Measurements from ENCODE around the gene NEUROD1.

NEUROD1 gene

DNA sequence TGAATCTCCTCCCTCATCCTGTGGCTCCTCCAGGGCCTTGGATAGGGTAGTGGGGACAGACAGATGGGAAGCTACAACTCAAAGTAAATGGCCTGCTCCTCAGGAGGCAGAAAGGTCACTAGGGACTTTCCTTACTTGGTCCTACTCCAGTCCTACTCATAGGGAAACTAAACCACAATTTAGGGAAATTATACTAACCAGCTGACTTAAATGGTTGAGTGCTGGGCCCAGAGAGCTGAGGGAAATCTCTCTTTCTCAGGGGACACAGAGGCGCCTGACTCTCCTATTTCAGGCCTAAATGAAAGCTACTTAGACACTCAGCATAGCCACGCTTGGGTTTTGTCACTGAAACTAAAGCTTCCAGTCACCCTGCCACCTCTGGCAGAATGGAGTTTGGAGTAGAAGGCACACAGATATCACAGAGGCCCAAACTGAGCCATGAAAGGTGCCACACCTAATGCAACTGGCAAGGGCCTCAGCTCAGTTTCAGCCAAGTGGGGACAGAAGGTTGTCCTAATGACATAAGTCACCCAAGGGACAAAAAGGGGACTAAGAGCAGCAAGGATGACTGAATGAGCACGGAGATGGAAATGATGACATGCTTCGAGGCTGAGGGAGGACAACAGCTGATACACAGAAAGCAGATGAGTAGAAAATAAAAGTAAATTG is 47.5 kb downstream of the NEUROD1 start:
- no peak for DNase-seq

DNA sequence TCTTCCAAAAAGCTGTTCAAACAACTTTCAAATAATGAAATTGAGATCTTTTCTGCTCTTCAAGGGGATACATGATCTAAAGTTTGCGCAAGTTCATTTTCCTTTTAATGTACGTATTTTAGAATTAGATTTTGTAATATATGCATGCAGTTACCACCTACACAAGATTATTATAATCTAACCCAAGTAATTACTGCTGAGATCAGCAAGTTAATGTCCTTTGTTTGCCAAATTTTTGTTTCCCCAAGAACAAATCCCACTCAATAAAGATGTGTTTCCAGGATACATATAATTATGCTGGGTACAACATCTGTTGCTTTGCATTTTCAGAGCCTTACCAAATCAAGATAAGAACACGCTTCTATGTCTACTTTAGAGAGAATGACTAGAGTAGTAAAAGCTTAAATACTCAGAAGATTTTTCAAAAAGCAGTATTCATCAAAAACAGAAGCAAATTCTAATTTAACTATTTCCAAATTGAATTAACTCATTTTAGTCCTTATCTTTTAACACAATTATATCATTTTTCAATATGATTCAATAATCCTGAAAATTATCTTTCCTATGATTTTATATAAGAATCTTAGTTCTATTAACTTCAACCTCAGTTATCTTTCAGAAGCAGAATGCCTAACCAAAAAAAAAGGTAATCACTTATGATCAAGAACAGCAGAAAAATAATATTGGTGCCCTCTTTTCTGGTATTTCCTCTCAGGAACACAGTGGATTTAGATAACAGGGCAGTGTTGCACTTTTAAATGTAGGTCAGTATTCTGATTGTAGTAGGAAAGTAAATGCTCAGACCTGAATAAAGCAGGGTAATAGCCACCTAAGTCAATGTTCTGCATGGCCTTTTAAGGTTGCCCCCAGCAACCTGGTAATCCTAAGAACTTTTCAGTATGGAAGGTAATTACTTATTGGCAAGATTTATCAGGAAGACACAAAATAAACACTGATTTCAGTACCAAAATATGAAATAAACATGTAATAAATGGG is 51.4 kb downstream of the NEUROD1 start:
- DNase-seq, result no peak

DNA sequence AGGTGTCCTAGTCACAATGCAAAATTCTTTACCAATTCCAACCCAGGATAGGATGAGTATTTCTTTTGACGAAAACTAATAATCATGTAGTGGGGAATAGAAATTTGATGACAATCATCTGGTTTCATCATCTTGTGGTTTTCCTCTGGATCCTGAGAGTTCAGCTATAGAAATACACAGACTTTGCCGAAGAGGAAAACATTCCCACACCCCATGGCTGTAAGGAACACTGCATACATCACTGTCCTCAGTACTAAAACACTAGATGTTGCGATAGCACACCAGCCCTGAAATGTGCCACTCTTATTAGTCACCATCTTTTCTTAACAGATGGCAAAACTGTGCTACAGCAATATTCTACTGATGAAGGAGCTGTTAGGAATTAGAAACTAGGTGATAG is 52.8 kb downstream of the NEUROD1 start:
- DNase-seq, result no peak

DNA sequence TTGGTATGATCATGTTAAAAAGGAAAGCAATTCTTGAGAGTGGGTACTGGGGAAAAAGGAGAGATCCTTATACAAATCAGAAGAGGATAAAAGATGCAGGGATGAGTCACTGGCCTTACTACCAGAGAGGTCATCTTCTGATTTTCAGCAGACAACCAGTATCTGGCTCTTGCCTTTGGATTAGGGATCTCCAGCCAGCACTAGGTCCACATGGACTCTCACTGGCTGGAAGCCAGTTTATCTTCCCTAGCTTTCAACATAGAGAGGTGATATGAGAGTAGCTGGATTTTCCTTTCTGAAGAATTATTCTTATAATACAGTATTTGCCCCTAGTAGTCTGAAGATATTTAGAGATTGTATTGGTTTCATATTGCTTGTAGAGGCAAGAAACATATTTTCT is 53.6 kb downstream of the NEUROD1 start:
- DNase-seq, result no peak

Data from CD4-positive, alpha-beta T cell treated with Interleukin-17A for 1 hour (primary cell).